Measurements from ENCODE around the gene ZNF469.

The ZNF469 gene

GRCh38 chr16:88414521-88415380, 32.0 kb downstream of the ZNF469 start:
- POLR2A ChIA-PET = no interaction called here
- no peak for DNase-seq
- Histone ChIP-seq H3K4me1 (ENCODE audit: control extremely low read depth in 1 of 4, control insufficient read depth in 4 of 4, insufficient read depth in 4 of 4, low read length in 3 of 4) (no peaks in the 10 kb centered on the region), H3K4me3 (ENCODE audit: control insufficient read depth in 1 of 7, extremely low read depth in 1 of 7, insufficient read depth in 4 of 7, low read depth in 2 of 7, low read length in 6 of 7) (no peak overlapping the region), H3K27me3 (replicated peaks in 2 of 5; ENCODE audit: control insufficient read depth in 4 of 5, insufficient read depth in 5 of 5, low read length in 4 of 5) (no peaks in the 10 kb centered on the region), H3K36me3 (ENCODE audit: control insufficient read depth in 4 of 4, insufficient read depth in 4 of 4, low read length in 3 of 4) (no peaks in the 10 kb centered on the region), H3K9me3 (ENCODE audit: control extremely low read depth in 1 of 5, control insufficient read depth in 4 of 5, insufficient read depth in 2 of 5, low read depth in 1 of 5, low read length in 4 of 5) (no peaks in the 10 kb centered on the region), H3K27ac (ENCODE audit: insufficient read depth in 1 of 2, low read depth in 1 of 2, low read length in 2 of 2, poor library complexity in 1 of 2, severe bottlenecking in 2 of 2) (no peak overlapping the region)
- CTCF ChIA-PET = interaction anchor here (1.8 kb wide), 1 partner anchor 23 kb away, joined by 4 read pairs; no protein-coding TSS in a partner anchor
- 95% methylated on average over 27 of the region's 34 CpGs for WGBS (ENCODE audit: insufficient coverage)

GRCh38 chr16:88415381-88415705, 32.6 kb downstream of the ZNF469 start:
- H3K4me3 ChIP-seq (ENCODE audit: control insufficient read depth in 1 of 7, extremely low read depth in 1 of 7, insufficient read depth in 4 of 7, low read depth in 2 of 7, low read length in 6 of 7) = no peak overlapping the region
- no peaks in the 10 kb centered on the region for H3K4me1 ChIP-seq (ENCODE audit: control extremely low read depth in 1 of 4, control insufficient read depth in 4 of 4, insufficient read depth in 4 of 4, low read length in 3 of 4)
- DNase-seq = no peak
- 100% methylated on average over 5 of the region's 5 CpGs for WGBS (ENCODE audit: insufficient coverage)
- ChIA-PET CTCF (interaction anchor here (1.0 to 1.8 kb wide), 2 partner anchors 22 to 148 kb away, joined by 3 to 4 read pairs; no protein-coding TSS in a partner anchor), POLR2A (no interaction called here)
- peaks cover 0 to under 1% (median 0%) of the 10 kb centered on the region in 5 experiments for H3K27me3 ChIP-seq (replicated peaks in 2 of 5; ENCODE audit: control insufficient read depth in 4 of 5, insufficient read depth in 5 of 5, low read length in 4 of 5)
- no peaks in the 10 kb centered on the region for H3K9me3 ChIP-seq (ENCODE audit: control extremely low read depth in 1 of 5, control insufficient read depth in 4 of 5, insufficient read depth in 2 of 5, low read depth in 1 of 5, low read length in 4 of 5)
- H3K27ac ChIP-seq (ENCODE audit: insufficient read depth in 1 of 2, low read depth in 1 of 2, low read length in 2 of 2, poor library complexity in 1 of 2, severe bottlenecking in 2 of 2) = no peak overlapping the region
- no peaks in the 10 kb centered on the region for H3K36me3 ChIP-seq (ENCODE audit: control insufficient read depth in 4 of 4, insufficient read depth in 4 of 4, low read length in 3 of 4)

- Histone ChIP-seq H3K27ac (ENCODE audit: insufficient read depth in 1 of 2, low read depth in 1 of 2, low read length in 2 of 2, poor library complexity in 1 of 2, severe bottlenecking in 2 of 2) (no peak overlapping the region), H3K4me3 (ENCODE audit: control insufficient read depth in 1 of 7, extremely low read depth in 1 of 7, insufficient read depth in 4 of 7, low read depth in 2 of 7, low read length in 6 of 7) (no peak overlapping the region), H3K36me3 (ENCODE audit: control insufficient read depth in 4 of 4, insufficient read depth in 4 of 4, low read length in 3 of 4) (no peaks in the 10 kb centered on the region), H3K9me3 (ENCODE audit: control extremely low read depth in 1 of 5, control insufficient read depth in 4 of 5, insufficient read depth in 2 of 5, low read depth in 1 of 5, low read length in 4 of 5) (no peaks in the 10 kb centered on the region), H3K4me1 (ENCODE audit: control extremely low read depth in 1 of 4, control insufficient read depth in 4 of 4, insufficient read depth in 4 of 4, low read length in 3 of 4) (no peaks in the 10 kb centered on the region), H3K27me3 (replicated peaks in 2 of 5; ENCODE audit: control insufficient read depth in 4 of 5, insufficient read depth in 5 of 5, low read length in 4 of 5) (peaks cover 0 to 2% (median 0%) of the 10 kb centered on the region in 5 experiments)
- ChIA-PET POLR2A (no interaction called here), CTCF (interaction anchor here (1.0 to 1.8 kb wide), 2 partner anchors 22 to 147 kb away, joined by 3 to 4 read pairs; no protein-coding TSS in a partner anchor)
- WGBS (ENCODE audit: insufficient coverage) = 90% methylated on average over 22 of the region's 29 CpGs
- DNase-seq = no peak
These were observed 33.1 kb downstream of the ZNF469 start for GRCh38 chr16:88415713-88416323.

GRCh38 chr16:88416686-88417085, 33.9 kb downstream of the ZNF469 start:
- ChIA-PET CTCF (no interaction called here), POLR2A (no interaction called here)
- no peaks in the 10 kb centered on the region for H3K9me3 ChIP-seq (ENCODE audit: control extremely low read depth in 1 of 5, control insufficient read depth in 4 of 5, insufficient read depth in 2 of 5, low read depth in 1 of 5, low read length in 4 of 5)
- DNase-seq = no peak
- H3K36me3 ChIP-seq (ENCODE audit: control insufficient read depth in 4 of 4, insufficient read depth in 4 of 4, low read length in 3 of 4) = no peaks in the 10 kb centered on the region
- H3K4me3 ChIP-seq (ENCODE audit: control insufficient read depth in 1 of 7, extremely low read depth in 1 of 7, insufficient read depth in 4 of 7, low read depth in 2 of 7, low read length in 6 of 7) = no peak overlapping the region
- no peaks in the 10 kb centered on the region for H3K4me1 ChIP-seq (ENCODE audit: control extremely low read depth in 1 of 4, control insufficient read depth in 4 of 4, insufficient read depth in 4 of 4, low read length in 3 of 4)
- 88% methylated on average over 13 of the region's 17 CpGs for WGBS (ENCODE audit: insufficient coverage)
- H3K27ac ChIP-seq (ENCODE audit: insufficient read depth in 1 of 2, low read depth in 1 of 2, low read length in 2 of 2, poor library complexity in 1 of 2, severe bottlenecking in 2 of 2) = no peak overlapping the region
- peaks cover 0 to 2% (median 0%) of the 10 kb centered on the region in 5 experiments for H3K27me3 ChIP-seq (replicated peaks in 2 of 5; ENCODE audit: control insufficient read depth in 4 of 5, insufficient read depth in 5 of 5, low read length in 4 of 5)

- Histone ChIP-seq H3K4me3 (ENCODE audit: control insufficient read depth in 1 of 7, extremely low read depth in 1 of 7, insufficient read depth in 4 of 7, low read depth in 2 of 7, low read length in 6 of 7) (no peak overlapping the region), H3K27me3 (replicated peaks in 2 of 5; ENCODE audit: control insufficient read depth in 4 of 5, insufficient read depth in 5 of 5, low read length in 4 of 5) (peaks cover 0 to 2% (median 0%) of the 10 kb centered on the region in 5 experiments), H3K36me3 (ENCODE audit: control insufficient read depth in 4 of 4, insufficient read depth in 4 of 4, low read length in 3 of 4) (no peaks in the 10 kb centered on the region), H3K9me3 (ENCODE audit: control extremely low read depth in 1 of 5, control insufficient read depth in 4 of 5, insufficient read depth in 2 of 5, low read depth in 1 of 5, low read length in 4 of 5) (no peaks in the 10 kb centered on the region), H3K27ac (ENCODE audit: insufficient read depth in 1 of 2, low read depth in 1 of 2, low read length in 2 of 2, poor library complexity in 1 of 2, severe bottlenecking in 2 of 2) (no peak overlapping the region), H3K4me1 (ENCODE audit: control extremely low read depth in 1 of 4, control insufficient read depth in 4 of 4, insufficient read depth in 4 of 4, low read length in 3 of 4) (no peaks in the 10 kb centered on the region)
- no peak for DNase-seq
- POLR2A ChIA-PET = no interaction called here
- CTCF ChIA-PET = interaction anchor here (0.6 to 1.4 kb wide), 2 partner anchors 10 to 204 kb away, joined by 4 read pairs; no protein-coding TSS in a partner anchor
- WGBS (ENCODE audit: insufficient coverage) = 95% methylated on average over 15 of the region's 17 CpGs
These were observed 35.1 kb downstream of the ZNF469 start for GRCh38 chr16:88417684-88418476.

GRCh38 chr16:88418869-88419268, 36.1 kb downstream of the ZNF469 start:
- H3K27ac ChIP-seq (ENCODE audit: insufficient read depth in 1 of 2, low read depth in 1 of 2, low read length in 2 of 2, poor library complexity in 1 of 2, severe bottlenecking in 2 of 2) = no peak overlapping the region
- no peaks in the 10 kb centered on the region for H3K36me3 ChIP-seq (ENCODE audit: control insufficient read depth in 4 of 4, insufficient read depth in 4 of 4, low read length in 3 of 4)
- H3K27me3 ChIP-seq (replicated peaks in 2 of 5; ENCODE audit: control insufficient read depth in 4 of 5, insufficient read depth in 5 of 5, low read length in 4 of 5) = peaks cover 0 to 4% (median 2%) of the 10 kb centered on the region in 5 experiments
- no peaks in the 10 kb centered on the region for H3K4me1 ChIP-seq (ENCODE audit: control extremely low read depth in 1 of 4, control insufficient read depth in 4 of 4, insufficient read depth in 4 of 4, low read length in 3 of 4)
- no peak overlapping the region for H3K4me3 ChIP-seq (ENCODE audit: control insufficient read depth in 1 of 7, extremely low read depth in 1 of 7, insufficient read depth in 4 of 7, low read depth in 2 of 7, low read length in 6 of 7)
- 93% methylated on average over 16 of the region's 18 CpGs for WGBS (ENCODE audit: insufficient coverage)
- CTCF ChIA-PET = interaction anchor here (1.4 kb wide), 1 partner anchor 9 kb away, joined by 4 read pairs; no protein-coding TSS in a partner anchor
- no peaks in the 10 kb centered on the region for H3K9me3 ChIP-seq (ENCODE audit: control extremely low read depth in 1 of 5, control insufficient read depth in 4 of 5, insufficient read depth in 2 of 5, low read depth in 1 of 5, low read length in 4 of 5)
- no peak for DNase-seq
- POLR2A ChIA-PET = no interaction called here
